Ovary (tissue), 9 donors: Measurements from ENCODE around the gene MSI2. TPM values are rescaled to one million over a fixed set of nuclear protein-coding genes. Genes with fewer than 3 reads are reported as not detected.

Experiments
- DNase-seq, 5 donors: peaks; one replicate each; pipeline ENCODE4 v3.0.0-alpha.2; 2019 to 2020
- H3K27ac ChIP-seq, 2 donors: fragments of 200-600 bp; one replicate each; pipeline versions ENCODE4 v1.5.1 to v1.8.0; 2019 to 2022
- H3K27me3 ChIP-seq: fragments of 200-600 bp; one replicate; pipeline ENCODE4 v1.8.0; 2022
- H3K36me3 ChIP-seq: fragments of 200-600 bp; sonication (generic); one replicate; pipeline ENCODE4 v1.5.1; 2019
- H3K4me1 ChIP-seq: one replicate; pipeline ENCODE4 v1.8.1; 2013; ENCODE audit warnings: mild to moderate bottlenecking, moderate library complexity; ENCODE audit not compliant: insufficient read depth
- H3K4me3 ChIP-seq: fragments of 200-600 bp; sonication (generic); one replicate; pipeline ENCODE4 v1.5.1; 2017
- H3K9me3 ChIP-seq, 2 donors: fragments of 200-600 bp in 1 of 2; sonication (generic) in 1 of 2; one replicate each; pipeline versions ENCODE4 v1.5.1 to v1.8.1; 2013 to 2019; ENCODE audit warnings: mild to moderate bottlenecking in 1 of 2, moderate library complexity in 1 of 2
- EP300 ChIP-seq: sonication (generic); formaldehyde crosslinking; IDR thresholded peaks from one replicate; pipeline ENCODE4 v1.6.1; 2017; ENCODE audit warnings: antibody characterized with exemption
- POLR2A ChIP-seq: fragments of 450-650 bp; IDR thresholded peaks from one replicate; pipeline ENCODE4 v1.6.1; 2017; ENCODE audit warnings: antibody characterized with exemption, mild to moderate bottlenecking, moderate library complexity
- WGBS, 3 donors: extraction: QIAGEN DNeasy Blood & Tissue Kit in 1 of 3; methylation state at CpG; one replicate each; pipeline versions ENCODE4 v1.1.5 to v1.1.7; 2013 to 2017; 5-methylcytosine and 5-hydroxymethylcytosine counted together
- intact Hi-C, 4 donors: fragments of 100-400 bp; cut with DNase I; formaldehyde crosslinking; loops; one replicate each; pipeline versions ENCODE4 v1.11.0 to v1.15.1; 2022 to 2023
- polyA plus RNA-seq, 2 donors: library from polyadenylated mRNA; stranded (reverse); fragments of 200-250 nt in 1 of 2; fragments of 350-450 nt in 1 of 2; fragmentation: Illumina TruSeq in 1 of 2; extraction: RNeasy Lipid Tissue Mini Kit (QIAGEN cat#74804) in 1 of 2; gene quantifications; one replicate each; pipeline ENCODE4 v1.2.3, GENCODE V29; 2013 to 2014
- total RNA-seq, 7 donors: library from RNA; depleted of rRNA in 2 of 7; stranded (reverse); fragments of >200 nt in 2 of 7; fragmentation: NEBNext Ultra II Directional in 3 of 7; extraction: Animal tissue kit (Norgen Biotek cat#: 25700) in 3 of 7; gene quantifications; one replicate each; pipeline versions ENCODE4 v1.1.0 to v1.2.4, GENCODE V29; 2016 to 2023
- TF ChIP-seq, protein P1 (sequence below), 3 donors: fragments of 450-650 bp in 2 of 3; fragments of 200-600 bp in 1 of 3; IDR thresholded peaks; one replicate each; pipeline versions ENCODE4 v1.5.1 to v1.8.0; 2016 to 2022; ENCODE audit warnings: antibody characterized with exemption in 3 of 3, mild to moderate bottlenecking in 1 of 3
- donor health status: DM: no; HTN: no; CAD: no; lungs with moderate emphysema.
- donor health status: DM: no; HTN: no; CAD: no.
- donor health status: Bipolar disorder and iron deficiency.
- donor health status: DM: yes; HTN: yes; CAD: no.
- donor health status: DM: no; HTN: no; CAD: no.
- donor health status: DM: yes; HTN: yes; CAD: no.

Gene MSI2
- total and polyA plus RNA-seq, 9 donors: 43.1 to 199 (median 120) TPM

DNA sequence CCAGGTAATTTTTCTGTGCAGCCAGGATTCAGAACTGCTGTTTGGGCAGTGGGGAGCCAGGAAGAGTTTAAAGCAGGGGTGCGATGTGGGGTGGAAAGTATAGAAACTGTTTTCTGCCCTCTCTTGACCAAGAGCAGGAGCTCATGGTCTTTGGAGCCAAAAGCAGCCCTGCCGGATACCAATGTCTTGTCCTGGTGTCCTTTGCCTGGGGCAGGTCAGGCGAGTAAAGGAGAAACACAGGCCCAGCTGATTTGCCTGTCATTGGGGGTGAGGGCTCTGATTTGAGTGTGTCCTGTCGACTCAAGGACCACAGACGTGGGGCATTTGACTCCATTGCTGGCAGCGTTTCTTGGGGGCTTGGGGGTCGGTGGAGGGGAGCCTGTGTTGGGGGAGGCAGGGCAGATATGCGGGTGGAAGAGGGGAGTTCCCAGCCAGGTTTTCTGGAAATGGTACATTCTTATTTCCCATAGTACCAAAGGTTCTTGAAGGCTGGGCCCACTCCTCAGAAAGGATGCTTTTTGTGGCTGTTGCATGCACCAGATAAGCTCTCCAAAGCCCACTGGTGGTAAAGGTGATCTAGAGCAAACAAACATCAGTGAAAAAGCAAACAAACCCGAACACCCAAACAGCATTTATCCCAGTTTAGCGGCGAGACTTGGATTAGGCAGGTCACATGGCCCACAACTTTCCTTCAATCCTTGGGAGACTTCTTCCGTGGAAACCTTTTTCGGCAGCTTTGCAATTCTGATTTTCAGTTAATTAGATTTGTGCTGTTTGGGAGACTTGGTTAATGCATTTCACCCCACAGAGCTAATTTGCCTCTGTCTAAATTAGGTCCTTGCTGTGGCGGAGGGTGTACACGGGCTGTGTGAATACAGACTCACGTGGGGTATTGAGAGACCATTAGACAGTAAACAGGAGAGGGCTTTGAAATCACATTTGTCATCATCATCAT, 59.0 kb downstream of the MSI2 start:
- H3K36me3 ChIP-seq: no peaks in the 10 kb centered on the region
- TF ChIP-seq POLR2A (no peak), EP300 (no peak)
- TF ChIP-seq, protein P1, sequence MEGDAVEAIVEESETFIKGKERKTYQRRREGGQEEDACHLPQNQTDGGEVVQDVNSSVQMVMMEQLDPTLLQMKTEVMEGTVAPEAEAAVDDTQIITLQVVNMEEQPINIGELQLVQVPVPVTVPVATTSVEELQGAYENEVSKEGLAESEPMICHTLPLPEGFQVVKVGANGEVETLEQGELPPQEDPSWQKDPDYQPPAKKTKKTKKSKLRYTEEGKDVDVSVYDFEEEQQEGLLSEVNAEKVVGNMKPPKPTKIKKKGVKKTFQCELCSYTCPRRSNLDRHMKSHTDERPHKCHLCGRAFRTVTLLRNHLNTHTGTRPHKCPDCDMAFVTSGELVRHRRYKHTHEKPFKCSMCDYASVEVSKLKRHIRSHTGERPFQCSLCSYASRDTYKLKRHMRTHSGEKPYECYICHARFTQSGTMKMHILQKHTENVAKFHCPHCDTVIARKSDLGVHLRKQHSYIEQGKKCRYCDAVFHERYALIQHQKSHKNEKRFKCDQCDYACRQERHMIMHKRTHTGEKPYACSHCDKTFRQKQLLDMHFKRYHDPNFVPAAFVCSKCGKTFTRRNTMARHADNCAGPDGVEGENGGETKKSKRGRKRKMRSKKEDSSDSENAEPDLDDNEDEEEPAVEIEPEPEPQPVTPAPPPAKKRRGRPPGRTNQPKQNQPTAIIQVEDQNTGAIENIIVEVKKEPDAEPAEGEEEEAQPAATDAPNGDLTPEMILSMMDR (IDR thresholded peaks at IDR 0.05): no peak
- H3K27ac ChIP-seq: no peak overlapping the region
- intact Hi-C loops: no loop called here
- 88 to 94% (median 91%) methylated on average over 16 of the region's 16 CpGs for WGBS, 3 donors
- no peak overlapping the region for H3K4me3 ChIP-seq
- DNase-seq: no peak
- no peaks in the 10 kb centered on the region for H3K9me3 ChIP-seq
- H3K4me1 ChIP-seq: peaks cover 15% of the 10 kb centered on the region
- no peaks in the 10 kb centered on the region for H3K27me3 ChIP-seq

GRCh38 chr17:57316361-57316760, 60.0 kb downstream of the MSI2 start:
- no peak for TF ChIP-seq EP300
- TF ChIP-seq POLR2A: no peak
- TF ChIP-seq, protein P1 (IDR thresholded peaks at IDR 0.05): no peak
- Histone ChIP-seq H3K36me3 (no peaks in the 10 kb centered on the region), H3K27ac (no peak overlapping the region), H3K4me3 (no peak overlapping the region), H3K9me3 (no peaks in the 10 kb centered on the region), H3K4me1 (peaks cover 14% of the 10 kb centered on the region), H3K27me3 (no peaks in the 10 kb centered on the region)
- DNase-seq: no peak
- 94 to 99% (median 97%) methylated on average over 5 of the region's 5 CpGs for WGBS, 3 donors
- intact Hi-C loops: no loop called here

DNA sequence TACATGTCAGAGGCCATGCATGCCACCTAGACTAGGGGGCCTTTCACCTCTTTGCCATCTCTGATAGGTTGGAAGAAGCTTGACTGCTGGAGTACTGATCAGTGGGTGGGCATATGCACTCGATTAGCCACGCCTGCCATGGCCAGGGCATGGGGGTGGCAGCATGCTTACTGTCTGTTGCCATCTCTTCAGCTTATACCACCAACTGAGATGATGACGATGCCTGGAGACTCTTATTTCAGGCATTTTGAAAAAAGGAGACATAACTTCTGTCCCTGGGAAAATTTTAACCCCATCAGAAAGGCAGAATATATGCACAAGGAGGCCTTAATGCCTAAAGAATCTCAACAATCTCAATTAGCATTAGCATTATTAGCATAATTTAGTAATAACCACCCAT, 60.8 kb downstream of the MSI2 start:
- no peaks in the 10 kb centered on the region for H3K36me3 ChIP-seq
- WGBS, 3 donors: 93 to 97% (median 94%) methylated on average over 3 of the region's 3 CpGs
- H3K27ac ChIP-seq: no peak overlapping the region
- no peak for TF ChIP-seq POLR2A
- H3K27me3 ChIP-seq: no peaks in the 10 kb centered on the region
- H3K4me1 ChIP-seq: peaks cover 11% of the 10 kb centered on the region
- no peak overlapping the region for H3K4me3 ChIP-seq
- intact Hi-C loops: no loop called here
- H3K9me3 ChIP-seq: no peaks in the 10 kb centered on the region
- DNase-seq: no peak

- 91 to 95% (median 93%) methylated on average over 6 of the region's 6 CpGs for WGBS, 3 donors
- Histone ChIP-seq H3K36me3 (no peaks in the 10 kb centered on the region), H3K4me3 (no peak overlapping the region), H3K4me1 (peaks cover under 1% of the 10 kb centered on the region), H3K9me3 (no peaks in the 10 kb centered on the region), H3K27me3 (no peaks in the 10 kb centered on the region), H3K27ac (no peak overlapping the region)
- DNase-seq: no peak
- intact Hi-C loops: no loop called here
- TF ChIP-seq, protein P1 (IDR thresholded peaks at IDR 0.05): no peak
Observed at GRCh38 chr17:57318913-57319312, 62.6 kb downstream of the MSI2 start.

- TF ChIP-seq EP300: no peak
- TF ChIP-seq, protein P1 (IDR thresholded peaks at IDR 0.05): no peak
- no peak for TF ChIP-seq POLR2A
- Histone ChIP-seq H3K4me3 (no peak overlapping the region), H3K27me3 (no peaks in the 10 kb centered on the region), H3K27ac (no peak overlapping the region), H3K4me1 (no peaks in the 10 kb centered on the region), H3K9me3 (no peaks in the 10 kb centered on the region), H3K36me3 (no peaks in the 10 kb centered on the region)
- intact Hi-C loops: no loop called here
- 93 to 96% (median 94%) methylated on average over 9 of the region's 9 CpGs for WGBS, 3 donors
- DNase-seq: no peak
Observed at GRCh38 chr17:57319806-57320205, 63.5 kb downstream of the MSI2 start.
